ENCODE measurements around the gene CT47C1.

DNA sequence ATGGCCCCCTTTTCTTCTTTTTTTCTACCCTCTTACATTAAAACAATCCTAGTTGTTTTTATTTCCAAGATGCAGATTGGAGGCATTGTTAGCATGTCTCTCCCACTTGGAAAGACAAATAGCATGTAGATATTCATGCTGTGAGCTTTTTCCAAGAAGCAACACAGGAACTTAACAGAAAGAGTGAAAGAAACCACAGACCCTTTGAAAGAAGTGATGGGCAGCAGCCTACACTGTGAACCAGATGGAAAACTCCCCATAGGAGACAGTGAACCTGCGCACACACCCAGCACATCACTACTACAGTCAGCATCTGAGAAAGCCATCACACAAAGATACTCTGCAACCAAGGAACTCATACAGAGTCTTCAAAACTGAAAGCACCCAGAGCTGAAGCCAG is 17.8 kb downstream of the CT47C1 start:
- TF ChIP-seq CTCF (IDR thresholded peaks at IDR 0.05; ENCODE audit: low read length) = no peak
- no peak for TF ChIP-seq EZH2 (IDR thresholded peaks at IDR 0.05; ENCODE audit: borderline replicate concordance, low read length)
